WTC11 (cell line): ENCODE measurements around the gene ZGRF1. TPM values are rescaled to one million over a fixed set of nuclear protein-coding genes. Genes with fewer than 3 reads are reported as not detected.

Experiments
- ATAC-seq: fragments of 200-7000 bp; cut with Tn5 transposase; 2 replicates; pipeline ENCODE4 v1.10.0; 2021; ENCODE audit warnings: mild to moderate bottlenecking, moderate library complexity
- CTCF ChIA-PET: fragments of 300-600 bp; sonication (Branson Sonifier 250); formaldehyde crosslinking; loops from one replicate; lab custom pipeline; 2021; ENCODE audit warnings: antibody characterized with exemption; lab: Charles Lee
- POLR2A ChIA-PET: fragments of 350-600 bp; sonication (Branson Sonifier 250); formaldehyde crosslinking; loops from one replicate; lab custom pipeline; 2021; ENCODE audit warnings: antibody characterized with exemption; lab: Charles Lee
- DNase-seq: peaks from one replicate; pipeline ENCODE4 v3.0.0; 2021; ENCODE audit warnings: low spot score
- H3K27ac Mint-ChIP-seq: 2 replicates; pipeline ENCODE4 v1.8.0; 2021; ENCODE audit warnings: mixed read lengths
- H3K27me3 Mint-ChIP-seq: 2 replicates; pipeline ENCODE4 v1.8.0; 2021; ENCODE audit warnings: low read depth, mild to moderate bottlenecking, moderate library complexity, mixed read lengths
- H3K36me3 Mint-ChIP-seq: 2 replicates; pipeline ENCODE4 v1.8.0; 2021; ENCODE audit warnings: mixed read lengths
- H3K4me1 Mint-ChIP-seq: 2 replicates; pipeline ENCODE4 v1.8.0; 2022; ENCODE audit warnings: mixed read lengths
- H3K4me3 Mint-ChIP-seq: 2 replicates; pipeline ENCODE4 v1.8.0; 2021; ENCODE audit warnings: mild to moderate bottlenecking, moderate library complexity, mixed read lengths
- H3K9me3 Mint-ChIP-seq: 2 replicates; pipeline ENCODE4 v1.8.0; 2021; ENCODE audit warnings: mixed read lengths
- ATF2 ChIP-seq: sonication (generic); formaldehyde crosslinking; IDR thresholded peaks from 2 replicates; pipeline ENCODE4 v1.8.1; 2022; ENCODE audit warnings: low read depth, missing genetic modification reagents, borderline replicate concordance
- ERG ChIP-seq: fragments of 250-450 bp; sonication (Bioruptor Pico); IDR thresholded peaks from 2 replicates; pipeline ENCODE4 v1.8.0; 2021; ENCODE audit warnings: mild to moderate bottlenecking
- ESRRA ChIP-seq: sonication (generic); formaldehyde crosslinking; IDR thresholded peaks from 2 replicates; pipeline ENCODE4 v1.8.1; 2022; ENCODE audit warnings: mild to moderate bottlenecking, missing genetic modification reagents, borderline replicate concordance
- IRF2 ChIP-seq: sonication (generic); formaldehyde crosslinking; IDR thresholded peaks from 2 replicates; pipeline ENCODE4 v1.8.0; 2022; ENCODE audit warnings: low read depth, missing genetic modification reagents, borderline replicate concordance
- KAT7 ChIP-seq: sonication (generic); formaldehyde crosslinking; IDR thresholded peaks from 2 replicates; pipeline ENCODE4 v1.8.1; 2023; ENCODE audit warnings: missing genetic modification reagents, mild to moderate bottlenecking, borderline replicate concordance
- NFYB ChIP-seq: sonication (generic); formaldehyde crosslinking; conservative IDR thresholded peaks from 2 replicates; pipeline ENCODE4 v1.8.0; 2022; ENCODE audit warnings: low read depth, missing genetic modification reagents
- NR2C2 ChIP-seq: sonication (generic); formaldehyde crosslinking; IDR thresholded peaks from 2 replicates; pipeline ENCODE4 v1.8.0; 2022; ENCODE audit warnings: mild to moderate bottlenecking, missing genetic modification reagents
- SP1 ChIP-seq: sonication (generic); formaldehyde crosslinking; conservative IDR thresholded peaks from 2 replicates; pipeline ENCODE4 v1.8.1; 2022; ENCODE audit warnings: missing genetic modification reagents
- TEAD1 ChIP-seq: sonication (generic); formaldehyde crosslinking; IDR thresholded peaks from 2 replicates; pipeline ENCODE4 v1.8.0; 2022; ENCODE audit warnings: mild to moderate bottlenecking, missing genetic modification reagents
- ZNF138 ChIP-seq: sonication (generic); formaldehyde crosslinking; conservative IDR thresholded peaks from 2 replicates; pipeline ENCODE4 v1.8.1; 2022; ENCODE audit warnings: mild to moderate bottlenecking, moderate library complexity, missing genetic modification reagents
- ZNF219 ChIP-seq: sonication (generic); formaldehyde crosslinking; IDR thresholded peaks from 2 replicates; pipeline ENCODE4 v1.8.0; 2023; ENCODE audit warnings: missing genetic modification reagents, mild to moderate bottlenecking, borderline replicate concordance
- ZNF416 ChIP-seq: fragments of 250-450 bp; sonication (Bioruptor Pico); IDR thresholded peaks from 2 replicates; pipeline ENCODE4 v1.9.0; 2021; ENCODE audit warnings: mild to moderate bottlenecking, inconsistent platforms
- ZSCAN18 ChIP-seq: fragments of 250-450 bp; sonication (Bioruptor Pico); IDR thresholded peaks from 2 replicates; pipeline ENCODE4 v2.1.2; 2022; ENCODE audit warnings: mild to moderate bottlenecking, moderate library complexity
- total RNA-seq: library from RNA; stranded (reverse); gene quantifications from 3 replicates; pipeline ENCODE4 v1.2.3, GENCODE V29; 2021
- TF ChIP-seq, protein P1 (sequence below): sonication (generic); formaldehyde crosslinking; IDR thresholded peaks from 2 replicates; pipeline ENCODE4 v1.8.1; 2023; ENCODE audit warnings: mild to moderate bottlenecking, missing genetic modification reagents, borderline replicate concordance
- TF ChIP-seq, protein P2 (sequence below): sonication (generic); formaldehyde crosslinking; IDR thresholded peaks from 2 replicates; pipeline ENCODE4 v1.8.1; 2023; ENCODE audit warnings: mild to moderate bottlenecking, missing genetic modification reagents, moderate library complexity
- TF ChIP-seq, protein P3 (sequence below): sonication (generic); formaldehyde crosslinking; IDR thresholded peaks from 2 replicates; pipeline ENCODE4 v1.8.1; 2023; ENCODE audit warnings: mild to moderate bottlenecking, missing genetic modification reagents
- TF ChIP-seq, protein P4 (sequence below): fragments of 200-600 bp; IDR thresholded peaks from 2 replicates; pipeline ENCODE4 v1.8.0; 2022; ENCODE audit warnings: antibody characterized with exemption
- TF ChIP-seq, protein P5 (sequence below): fragments of 250-450 bp; sonication (Bioruptor Pico); conservative IDR thresholded peaks from 2 replicates; pipeline ENCODE4 v1.9.0; 2021; ENCODE audit warnings: mild to moderate bottlenecking

The ZGRF1 gene
- total RNA-seq, 1 experiment from 2014 or later, result 56.2 TPM

GRCh38 chr4:112594993-112595392, 41.7 kb downstream of the ZGRF1 start (continued):
- no peak for TF ChIP-seq ATF2 (CRISPR knock-in tag)
- no peak for TF ChIP-seq TEAD1
- TF ChIP-seq, protein P1, sequence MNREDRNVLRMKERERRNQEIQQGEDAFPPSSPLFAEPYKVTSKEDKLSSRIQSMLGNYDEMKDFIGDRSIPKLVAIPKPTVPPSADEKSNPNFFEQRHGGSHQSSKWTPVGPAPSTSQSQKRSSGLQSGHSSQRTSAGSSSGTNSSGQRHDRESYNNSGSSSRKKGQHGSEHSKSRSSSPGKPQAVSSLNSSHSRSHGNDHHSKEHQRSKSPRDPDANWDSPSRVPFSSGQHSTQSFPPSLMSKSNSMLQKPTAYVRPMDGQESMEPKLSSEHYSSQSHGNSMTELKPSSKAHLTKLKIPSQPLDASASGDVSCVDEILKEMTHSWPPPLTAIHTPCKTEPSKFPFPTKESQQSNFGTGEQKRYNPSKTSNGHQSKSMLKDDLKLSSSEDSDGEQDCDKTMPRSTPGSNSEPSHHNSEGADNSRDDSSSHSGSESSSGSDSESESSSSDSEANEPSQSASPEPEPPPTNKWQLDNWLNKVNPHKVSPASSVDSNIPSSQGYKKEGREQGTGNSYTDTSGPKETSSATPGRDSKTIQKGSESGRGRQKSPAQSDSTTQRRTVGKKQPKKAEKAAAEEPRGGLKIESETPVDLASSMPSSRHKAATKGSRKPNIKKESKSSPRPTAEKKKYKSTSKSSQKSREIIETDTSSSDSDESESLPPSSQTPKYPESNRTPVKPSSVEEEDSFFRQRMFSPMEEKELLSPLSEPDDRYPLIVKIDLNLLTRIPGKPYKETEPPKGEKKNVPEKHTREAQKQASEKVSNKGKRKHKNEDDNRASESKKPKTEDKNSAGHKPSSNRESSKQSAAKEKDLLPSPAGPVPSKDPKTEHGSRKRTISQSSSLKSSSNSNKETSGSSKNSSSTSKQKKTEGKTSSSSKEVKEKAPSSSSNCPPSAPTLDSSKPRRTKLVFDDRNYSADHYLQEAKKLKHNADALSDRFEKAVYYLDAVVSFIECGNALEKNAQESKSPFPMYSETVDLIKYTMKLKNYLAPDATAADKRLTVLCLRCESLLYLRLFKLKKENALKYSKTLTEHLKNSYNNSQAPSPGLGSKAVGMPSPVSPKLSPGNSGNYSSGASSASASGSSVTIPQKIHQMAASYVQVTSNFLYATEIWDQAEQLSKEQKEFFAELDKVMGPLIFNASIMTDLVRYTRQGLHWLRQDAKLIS, result no peak
- TF ChIP-seq, protein P2, sequence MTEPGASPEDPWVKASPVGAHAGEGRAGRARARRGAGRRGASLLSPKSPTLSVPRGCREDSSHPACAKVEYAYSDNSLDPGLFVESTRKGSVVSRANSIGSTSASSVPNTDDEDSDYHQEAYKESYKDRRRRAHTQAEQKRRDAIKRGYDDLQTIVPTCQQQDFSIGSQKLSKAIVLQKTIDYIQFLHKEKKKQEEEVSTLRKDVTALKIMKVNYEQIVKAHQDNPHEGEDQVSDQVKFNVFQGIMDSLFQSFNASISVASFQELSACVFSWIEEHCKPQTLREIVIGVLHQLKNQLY (CRISPR knock-in tag), result no peak

GRCh38 chr4:112593438-112594133, 43.1 kb downstream of the ZGRF1 start:
- no peak for DNase-seq
- Mint-ChIP-seq H3K36me3 (peaks cover 29% of the 10 kb centered on the region), H3K27me3 (no peaks in the 10 kb centered on the region), H3K27ac (no peak overlapping the region), H3K9me3 (peaks cover 9% of the 10 kb centered on the region), H3K4me3 (no peak overlapping the region), H3K4me1 (peaks cover 4% of the 10 kb centered on the region)
- no peak for ATAC-seq
- ChIA-PET CTCF (no interaction called here), POLR2A (no interaction called here)
- TF ChIP-seq ZNF416 (no peak), TEAD1 (no peak), ZNF219 (CRISPR knock-in tag) (no peak), ESRRA (CRISPR knock-in tag) (no peak), NFYB (CRISPR knock-in tag) (no peak), KAT7 (CRISPR knock-in tag) (no peak), ZSCAN18 (CRISPR knock-in tag) (no peak), IRF2 (CRISPR knock-in tag) (no peak), SP1 (CRISPR knock-in tag) (no peak), ERG (CRISPR knock-in tag) (no peak), NR2C2 (no peak), ZNF138 (no peak)
- TF ChIP-seq, protein P3, sequence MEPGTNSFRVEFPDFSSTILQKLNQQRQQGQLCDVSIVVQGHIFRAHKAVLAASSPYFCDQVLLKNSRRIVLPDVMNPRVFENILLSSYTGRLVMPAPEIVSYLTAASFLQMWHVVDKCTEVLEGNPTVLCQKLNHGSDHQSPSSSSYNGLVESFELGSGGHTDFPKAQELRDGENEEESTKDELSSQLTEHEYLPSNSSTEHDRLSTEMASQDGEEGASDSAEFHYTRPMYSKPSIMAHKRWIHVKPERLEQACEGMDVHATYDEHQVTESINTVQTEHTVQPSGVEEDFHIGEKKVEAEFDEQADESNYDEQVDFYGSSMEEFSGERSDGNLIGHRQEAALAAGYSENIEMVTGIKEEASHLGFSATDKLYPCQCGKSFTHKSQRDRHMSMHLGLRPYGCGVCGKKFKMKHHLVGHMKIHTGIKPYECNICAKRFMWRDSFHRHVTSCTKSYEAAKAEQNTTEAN, result no peak
- TF ChIP-seq, protein P2 (CRISPR knock-in tag), result no peak
- TF ChIP-seq, protein P4, sequence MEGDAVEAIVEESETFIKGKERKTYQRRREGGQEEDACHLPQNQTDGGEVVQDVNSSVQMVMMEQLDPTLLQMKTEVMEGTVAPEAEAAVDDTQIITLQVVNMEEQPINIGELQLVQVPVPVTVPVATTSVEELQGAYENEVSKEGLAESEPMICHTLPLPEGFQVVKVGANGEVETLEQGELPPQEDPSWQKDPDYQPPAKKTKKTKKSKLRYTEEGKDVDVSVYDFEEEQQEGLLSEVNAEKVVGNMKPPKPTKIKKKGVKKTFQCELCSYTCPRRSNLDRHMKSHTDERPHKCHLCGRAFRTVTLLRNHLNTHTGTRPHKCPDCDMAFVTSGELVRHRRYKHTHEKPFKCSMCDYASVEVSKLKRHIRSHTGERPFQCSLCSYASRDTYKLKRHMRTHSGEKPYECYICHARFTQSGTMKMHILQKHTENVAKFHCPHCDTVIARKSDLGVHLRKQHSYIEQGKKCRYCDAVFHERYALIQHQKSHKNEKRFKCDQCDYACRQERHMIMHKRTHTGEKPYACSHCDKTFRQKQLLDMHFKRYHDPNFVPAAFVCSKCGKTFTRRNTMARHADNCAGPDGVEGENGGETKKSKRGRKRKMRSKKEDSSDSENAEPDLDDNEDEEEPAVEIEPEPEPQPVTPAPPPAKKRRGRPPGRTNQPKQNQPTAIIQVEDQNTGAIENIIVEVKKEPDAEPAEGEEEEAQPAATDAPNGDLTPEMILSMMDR, result no peak
- TF ChIP-seq, protein P5, sequence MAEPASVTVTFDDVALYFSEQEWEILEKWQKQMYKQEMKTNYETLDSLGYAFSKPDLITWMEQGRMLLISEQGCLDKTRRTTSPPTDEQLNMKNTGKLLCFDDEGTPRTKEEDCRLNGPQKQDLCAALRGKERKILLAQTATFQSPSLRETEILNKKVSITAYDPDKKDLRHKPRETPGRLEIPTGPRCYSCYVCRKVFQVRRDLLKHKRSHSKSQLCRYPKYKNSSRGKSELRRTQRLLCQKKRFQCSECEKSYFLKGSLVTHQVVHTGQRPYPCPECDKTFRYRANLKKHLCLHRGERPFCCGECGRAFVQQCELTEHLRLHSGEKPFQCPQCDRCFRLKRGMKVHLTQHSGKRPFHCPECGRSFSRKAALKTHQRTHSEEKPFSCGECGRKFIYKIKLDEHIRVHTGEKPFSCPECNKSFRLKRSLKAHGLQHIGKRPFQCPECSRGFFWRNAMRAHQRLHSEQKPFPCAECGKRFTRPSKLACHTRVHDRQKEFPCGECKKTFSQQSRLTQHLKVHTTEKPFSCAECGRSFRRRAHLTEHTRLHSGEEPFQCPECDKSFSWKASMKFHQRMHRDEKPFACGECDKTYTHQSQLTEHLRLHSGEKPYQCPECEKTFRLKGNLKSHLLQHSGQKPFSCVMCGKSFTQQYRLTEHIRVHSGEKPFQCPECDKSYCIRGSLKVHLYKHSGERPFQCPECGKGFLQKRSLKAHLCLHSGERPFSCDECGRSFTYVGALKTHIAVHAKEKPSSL, result no peak
